ENCODE results near the gene BRPF3.

Gene BRPF3

GRCh38 chr6:36186199-36186598 lies 10.3 kb upstream of the BRPF3 start:
- no peak for TF ChIP-seq ZFX (IDR thresholded peaks at IDR 0.05)
- TF ChIP-seq, protein P1, sequence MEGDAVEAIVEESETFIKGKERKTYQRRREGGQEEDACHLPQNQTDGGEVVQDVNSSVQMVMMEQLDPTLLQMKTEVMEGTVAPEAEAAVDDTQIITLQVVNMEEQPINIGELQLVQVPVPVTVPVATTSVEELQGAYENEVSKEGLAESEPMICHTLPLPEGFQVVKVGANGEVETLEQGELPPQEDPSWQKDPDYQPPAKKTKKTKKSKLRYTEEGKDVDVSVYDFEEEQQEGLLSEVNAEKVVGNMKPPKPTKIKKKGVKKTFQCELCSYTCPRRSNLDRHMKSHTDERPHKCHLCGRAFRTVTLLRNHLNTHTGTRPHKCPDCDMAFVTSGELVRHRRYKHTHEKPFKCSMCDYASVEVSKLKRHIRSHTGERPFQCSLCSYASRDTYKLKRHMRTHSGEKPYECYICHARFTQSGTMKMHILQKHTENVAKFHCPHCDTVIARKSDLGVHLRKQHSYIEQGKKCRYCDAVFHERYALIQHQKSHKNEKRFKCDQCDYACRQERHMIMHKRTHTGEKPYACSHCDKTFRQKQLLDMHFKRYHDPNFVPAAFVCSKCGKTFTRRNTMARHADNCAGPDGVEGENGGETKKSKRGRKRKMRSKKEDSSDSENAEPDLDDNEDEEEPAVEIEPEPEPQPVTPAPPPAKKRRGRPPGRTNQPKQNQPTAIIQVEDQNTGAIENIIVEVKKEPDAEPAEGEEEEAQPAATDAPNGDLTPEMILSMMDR (conservative IDR thresholded peaks at IDR 0.05), result no peak
- no peak overlapping the region for H3K27ac ChIP-seq

DNA sequence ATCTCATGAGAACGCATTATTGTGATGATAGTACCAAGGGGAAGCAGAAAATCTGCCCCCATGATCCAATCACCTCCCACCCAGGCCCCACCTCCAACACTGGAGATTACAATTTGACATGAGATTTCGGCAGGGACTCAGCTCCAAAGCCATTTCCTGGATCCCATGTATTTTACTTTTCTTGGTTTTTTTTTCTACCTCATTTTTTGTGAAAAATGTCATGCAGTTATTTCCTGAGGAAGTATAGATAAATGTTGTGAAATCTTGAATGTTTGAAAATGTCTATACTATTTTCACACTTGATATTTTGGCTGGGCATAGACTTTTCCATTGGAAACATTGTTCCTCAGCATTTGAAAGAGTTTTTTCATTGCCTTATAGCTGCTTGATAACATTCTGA lies 9.1 kb upstream of the BRPF3 start:
- no peak overlapping the region for H3K27ac ChIP-seq

DNA sequence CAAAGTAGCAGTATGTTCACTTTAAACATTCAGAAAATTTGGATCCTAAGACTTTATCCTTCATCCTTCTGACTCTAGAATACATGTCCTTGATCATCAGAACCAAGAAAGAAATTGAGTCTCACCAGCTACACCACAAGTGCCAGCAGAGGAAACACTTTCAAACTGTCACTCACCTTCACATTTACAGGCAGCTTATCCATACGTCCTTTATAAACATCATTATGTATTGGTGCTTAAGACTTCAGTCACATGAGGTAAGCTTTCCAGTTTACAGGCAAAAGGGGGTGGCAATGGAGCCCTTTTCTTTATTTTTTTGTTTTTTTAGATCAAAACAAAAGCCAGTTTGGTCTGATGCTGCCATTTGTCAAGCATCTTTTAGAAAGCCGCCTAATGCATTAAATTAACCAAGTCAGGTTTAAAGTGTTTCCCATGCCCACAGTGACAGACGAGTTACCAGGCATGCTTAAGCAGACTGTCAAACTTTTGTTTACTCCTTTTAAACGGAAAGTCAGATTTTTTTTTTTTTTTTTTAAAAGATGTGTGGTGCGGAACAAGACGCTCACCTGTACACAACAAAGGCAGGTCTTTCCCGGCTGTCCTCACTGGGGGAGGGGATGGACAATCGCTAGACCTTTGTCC lies 952 bp upstream of the BRPF3 start:
- TF ChIP-seq, protein P1 (conservative IDR thresholded peaks at IDR 0.05), result no peak
- no peak for TF ChIP-seq ZFX (IDR thresholded peaks at IDR 0.05)
- peak overlapping the region; percentile 96 for H3K27ac ChIP-seq

More for the DNA sequence above, 9.1 kb upstream of the BRPF3 start:
- TF ChIP-seq ZFX (IDR thresholded peaks at IDR 0.05), result no peak
- TF ChIP-seq, protein P1 (conservative IDR thresholded peaks at IDR 0.05), result no peak

GRCh38 chr6:36196880-36197548 lies 470 bp downstream of the BRPF3 start:
- TF ChIP-seq, protein P1 (conservative IDR thresholded peaks at IDR 0.05), result no peak
- peak; percentile 32; the same call in 1 of the 2 replicates for TF ChIP-seq ZFX (IDR thresholded peaks at IDR 0.05)
- H3K27ac ChIP-seq, result peak overlapping the region; percentile 96

- TF ChIP-seq ZFX (IDR thresholded peaks at IDR 0.05), result no peak
- TF ChIP-seq, protein P1 (conservative IDR thresholded peaks at IDR 0.05), result no peak
- H3K27ac ChIP-seq, result peak overlapping the region; percentile 96
These were observed 1.2 kb downstream of the BRPF3 start for GRCh38 chr6:36197739-36198221.

GRCh38 chr6:36198986-36199385 lies 2.4 kb downstream of the BRPF3 start:
- no peak overlapping the region for H3K27ac ChIP-seq
- TF ChIP-seq ZFX (IDR thresholded peaks at IDR 0.05), result no peak
- TF ChIP-seq, protein P1 (conservative IDR thresholded peaks at IDR 0.05), result no peak

GRCh38 chr6:36200154-36200891 lies 3.8 kb downstream of the BRPF3 start:
- no peak overlapping the region for H3K27ac ChIP-seq
- no peak for TF ChIP-seq ZFX (IDR thresholded peaks at IDR 0.05)
- TF ChIP-seq, protein P1 (conservative IDR thresholded peaks at IDR 0.05), result no peak
